ENCODE results near the gene AFAP1. TPM values are rescaled to one million over a fixed set of nuclear protein-coding genes. Genes with fewer than 3 reads are reported as not detected.

Gene AFAP1
- total and polyA plus RNA-seq, 2 donors (not counting 1 experiment from before 2014, with no cell fraction given), result 0.03 to 0.44 TPM

GRCh38 chr4:7893539-7893938 lies 46.1 kb downstream of the AFAP1 start:
- TF ChIP-seq EZH2 (IDR thresholded peaks at IDR 0.05; ENCODE audit: borderline replicate concordance, insufficient read depth, low read depth, low read length, poor library complexity, severe bottlenecking) (no peak), CTCF (IDR thresholded peaks at IDR 0.05) (no peak)
- Mint-ChIP-seq H3K27ac (no peak overlapping the region), H3K4me3 (no peak overlapping the region), H3K4me1 (no peaks in the 10 kb centered on the region), H3K27me3 (peaks cover 6% of the 10 kb centered on the region), H3K9me3 (ENCODE audit: insufficient read depth) (peaks cover 2% of the 10 kb centered on the region)
- Histone ChIP-seq H4K20me1 (ENCODE audit: control insufficient read depth, insufficient read depth, low read length, poor library complexity, severe bottlenecking) (no peaks in the 10 kb centered on the region), H3K9ac (ENCODE audit: low read length) (no peak overlapping the region), H3K4me2 (replicated peaks; ENCODE audit: low read depth, low read length, poor library complexity, severe bottlenecking) (no peak overlapping the region), H3K27ac (ENCODE audit: low read length in 2 of 2) (no peak overlapping the region), H3K4me1 (ENCODE audit: control insufficient read depth in 2 of 2, insufficient read depth in 2 of 2, low read length in 2 of 2) (no peaks in the 10 kb centered on the region), H2AFZ (ENCODE audit: insufficient read depth, low read depth, low read length, poor library complexity, severe bottlenecking) (no peak overlapping the region), H3K36me3 (replicated peaks in 1 of 2; ENCODE audit: control extremely low read depth in 1 of 2, control insufficient read depth in 1 of 2, extremely low read depth in 1 of 2, insufficient read depth in 2 of 2, low read length in 1 of 2) (no peaks in the 10 kb centered on the region), H3K27me3 (replicated peaks in 1 of 4; ENCODE audit: control extremely low read depth in 1 of 4, control insufficient read depth in 3 of 4, insufficient read depth in 4 of 4, low read length in 3 of 4) (no peaks in the 10 kb centered on the region), H3K9me3 (ENCODE audit: control extremely low read depth in 1 of 3, control insufficient read depth in 2 of 3, insufficient read depth in 1 of 3, low read length in 2 of 3) (peaks cover 0 to 9% (median under 1%) of the 10 kb centered on the region in 3 donors), H3K79me2 (ENCODE audit: control insufficient read depth, insufficient read depth, low read length) (no peaks in the 10 kb centered on the region), H3K4me3 (ENCODE audit: control extremely low read depth in 1 of 5, extremely low read depth in 1 of 5, insufficient read depth in 1 of 5, low read depth in 2 of 5, low read length in 4 of 5) (no peak overlapping the region)
- CTCF ChIA-PET, result no interaction called here
- DNase-seq (no peak), ATAC-seq (ENCODE audit: low read depth) (no peak)
- POLR2A ChIA-PET, result no interaction called here
- intact Hi-C loops (cut with micrococcal nuclease), result no loop called here
- 86% methylated on average over 7 of the region's 9 CpGs for WGBS (ENCODE audit: insufficient coverage)

- peaks cover 6% of the 10 kb centered on the region for H3K27me3 Mint-ChIP-seq
- no peaks in the 10 kb centered on the region for H3K79me2 ChIP-seq (ENCODE audit: control insufficient read depth, insufficient read depth, low read length)
- H3K4me3 ChIP-seq (ENCODE audit: control extremely low read depth in 1 of 5, extremely low read depth in 1 of 5, insufficient read depth in 1 of 5, low read depth in 2 of 5, low read length in 4 of 5), result no peak overlapping the region
- no peaks in the 10 kb centered on the region for H3K36me3 ChIP-seq (replicated peaks in 1 of 2; ENCODE audit: control extremely low read depth in 1 of 2, control insufficient read depth in 1 of 2, extremely low read depth in 1 of 2, insufficient read depth in 2 of 2, low read length in 1 of 2)
- no CpG with 5 or more reads among the region's 12 CpGs for WGBS (ENCODE audit: insufficient coverage)
- no peak overlapping the region for H3K4me3 Mint-ChIP-seq
- intact Hi-C loops (cut with micrococcal nuclease), result no loop called here
- ChIA-PET POLR2A (no interaction called here), CTCF (no interaction called here)
- H3K27ac ChIP-seq (ENCODE audit: low read length in 2 of 2), result no peak overlapping the region
- H3K9me3 ChIP-seq (ENCODE audit: control extremely low read depth in 1 of 3, control insufficient read depth in 2 of 3, insufficient read depth in 1 of 3, low read length in 2 of 3), result peaks cover 0 to 13% (median 6%) of the 10 kb centered on the region in 3 donors
- H3K4me1 Mint-ChIP-seq, result no peaks in the 10 kb centered on the region
- H3K4me2 ChIP-seq (replicated peaks; ENCODE audit: low read depth, low read length, poor library complexity, severe bottlenecking), result no peak overlapping the region
- H3K9ac ChIP-seq (ENCODE audit: low read length), result no peak overlapping the region
- DNase-seq (no peak), ATAC-seq (ENCODE audit: low read depth) (no peak)
- H2AFZ ChIP-seq (ENCODE audit: insufficient read depth, low read depth, low read length, poor library complexity, severe bottlenecking), result no peak overlapping the region
- no peaks in the 10 kb centered on the region for H3K4me1 ChIP-seq (ENCODE audit: control insufficient read depth in 2 of 2, insufficient read depth in 2 of 2, low read length in 2 of 2)
- H3K9me3 Mint-ChIP-seq (ENCODE audit: insufficient read depth), result peaks cover 6% of the 10 kb centered on the region
- no peaks in the 10 kb centered on the region for H4K20me1 ChIP-seq (ENCODE audit: control insufficient read depth, insufficient read depth, low read length, poor library complexity, severe bottlenecking)
- no peaks in the 10 kb centered on the region for H3K27me3 ChIP-seq (replicated peaks in 1 of 4; ENCODE audit: control extremely low read depth in 1 of 4, control insufficient read depth in 3 of 4, insufficient read depth in 4 of 4, low read length in 3 of 4)
- TF ChIP-seq EZH2 (IDR thresholded peaks at IDR 0.05; ENCODE audit: borderline replicate concordance, insufficient read depth, low read depth, low read length, poor library complexity, severe bottlenecking), result no peak
- TF ChIP-seq CTCF (IDR thresholded peaks at IDR 0.05), result no peak
- no peak overlapping the region for H3K27ac Mint-ChIP-seq
Measured at GRCh38 chr4:7892212-7893019, 47.2 kb downstream of the AFAP1 start.

Data from B cell (primary cell).